GM10248 (cell line): Measurements from ENCODE around the gene B3GNT9.

Source experiments
- CTCF ChIA-PET: fragments of 300-600 bp; sonication (Branson Sonifier 250); formaldehyde crosslinking; extraction: SDS; loops from one replicate; lab custom pipeline; 2021; ENCODE audit warnings: antibody characterized with exemption; lab: Yijun Ruan, JAX
- POLR2A ChIA-PET: fragments of 350-650 bp; sonication (Branson Sonifier 250); formaldehyde crosslinking; extraction: SDS; loops from one replicate; lab custom pipeline; 2020; ENCODE audit warnings: antibody characterized with exemption; lab: Yijun Ruan, JAX
- DNase-seq: peaks from one replicate; pipeline ENCODE4 v3.0.0; 2012; ENCODE audit errors: extremely low spot score
- CTCF ChIP-seq: IDR thresholded peaks from 2 replicates; pipeline ENCODE4 v1.5.1; 2012; ENCODE audit warnings: mild to moderate bottlenecking, low read depth; ENCODE audit errors: extremely low read depth, missing control alignments, control extremely low read depth

The B3GNT9 gene

DNA sequence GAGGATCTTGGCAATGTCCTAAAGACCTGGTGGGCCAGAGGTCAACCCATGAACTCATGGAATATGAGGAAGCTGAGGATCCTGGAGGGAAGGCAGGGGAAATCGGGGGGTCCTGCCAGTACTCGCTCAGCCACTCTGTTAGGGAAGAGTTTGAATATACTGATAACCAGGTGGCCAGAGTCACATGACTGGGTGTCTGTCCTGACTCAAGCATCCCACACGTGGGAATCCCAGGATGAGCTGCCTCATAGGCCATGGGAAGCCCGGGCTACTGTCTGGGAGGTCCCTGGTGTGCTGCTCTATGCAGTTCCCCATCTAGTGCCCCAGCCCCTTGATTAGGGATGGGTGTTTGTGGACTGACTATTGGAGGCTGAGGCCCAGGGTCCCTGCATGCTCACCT is 37.5 kb upstream of the B3GNT9 start:
- TF ChIP-seq CTCF: no peak
- no peak for DNase-seq
- ChIA-PET POLR2A (no interaction called here), CTCF (interaction anchor here (1.1 to 4.3 kb wide), 5 partner anchors 13 to 228 kb away, joined by 3 to 45 read pairs (median 17); partner anchors contain the start of gene NOL3)

DNA sequence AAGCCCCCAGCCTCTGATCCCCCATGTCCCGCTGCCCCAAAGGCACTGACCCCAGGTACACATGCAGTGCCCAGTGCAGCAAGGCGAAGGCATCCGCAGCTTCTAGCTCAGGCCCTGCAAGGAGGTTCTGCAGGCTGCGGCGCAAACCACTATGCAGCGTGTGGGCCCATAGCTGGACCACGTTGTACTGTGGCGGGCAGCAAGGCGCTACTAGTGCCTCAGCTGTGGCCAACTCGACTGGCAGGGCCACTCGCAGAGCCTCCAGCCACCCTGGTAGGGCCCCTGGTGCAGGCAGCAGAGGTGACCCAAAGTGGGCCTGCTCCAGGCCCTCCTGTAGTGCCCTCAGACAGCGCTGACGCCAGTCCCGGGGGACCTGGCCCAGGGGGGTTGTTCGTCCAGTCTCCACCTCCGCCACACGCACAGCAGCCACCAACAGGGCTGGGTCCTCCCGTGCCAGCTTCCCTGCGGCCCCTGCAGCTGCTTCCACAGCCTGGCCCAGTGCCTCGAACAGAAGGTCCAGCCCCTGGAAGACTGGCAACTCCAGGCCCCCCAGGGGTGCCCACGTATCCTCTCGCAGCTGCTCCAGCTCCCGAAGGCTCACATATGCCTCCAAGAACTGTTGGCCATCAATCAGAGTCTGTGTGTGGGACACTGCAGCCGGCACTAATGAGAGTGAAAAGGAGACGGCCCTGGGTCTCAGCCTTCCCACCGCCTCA is 36.5 kb upstream of the B3GNT9 start:
- DNase-seq: no peak
- POLR2A ChIA-PET: no interaction called here
- CTCF ChIA-PET: interaction anchor here (1.3 to 4.3 kb wide), 6 partner anchors 12 to 212 kb away, joined by 3 to 45 read pairs (median 12); partner anchors contain the start of gene NOL3
- no peak for TF ChIP-seq CTCF

- ChIA-PET CTCF (interaction anchor here (1.4 to 4.3 kb wide), 8 partner anchors 12 to 222 kb away, joined by 3 to 45 read pairs (median 8); partner anchors contain the start of gene NOL3), POLR2A (no interaction called here)
- no peak for TF ChIP-seq CTCF
- no peak for DNase-seq
These were observed 35.8 kb upstream of the B3GNT9 start for GRCh38 chr16:67186550-67186950.

DNA sequence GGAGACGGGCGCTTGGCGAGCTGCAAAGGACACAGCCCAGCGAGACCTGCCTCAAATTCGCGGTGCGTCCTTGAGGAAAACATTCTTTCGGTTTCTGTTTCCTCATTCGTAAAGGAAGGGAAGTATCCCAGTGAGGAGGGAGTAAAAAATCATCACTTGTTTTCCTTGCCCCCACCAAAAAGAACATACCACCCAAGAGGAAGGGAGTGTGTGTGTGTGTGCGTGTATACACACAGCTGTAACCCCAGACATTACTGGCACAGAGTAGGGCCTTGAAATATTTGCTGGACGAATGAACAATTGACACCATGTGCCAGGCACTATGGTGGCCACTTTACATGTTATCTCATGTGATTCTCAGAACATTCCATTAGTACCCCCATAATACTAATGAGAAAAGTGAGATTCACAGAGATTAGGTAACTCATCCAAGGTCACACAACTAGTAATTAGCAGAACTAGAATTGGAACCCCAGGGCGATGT is 34.9 kb upstream of the B3GNT9 start:
- ChIA-PET CTCF (interaction anchor here (0.6 to 4.3 kb wide), 40 partner anchors 9 to 361 kb away, joined by 3 to 45 read pairs (median 5); partner anchors contain the start of genes B3GNT9, FHOD1, HSF4 and NOL3), POLR2A (no interaction called here)
- TF ChIP-seq CTCF: no peak
- no peak for DNase-seq

DNA sequence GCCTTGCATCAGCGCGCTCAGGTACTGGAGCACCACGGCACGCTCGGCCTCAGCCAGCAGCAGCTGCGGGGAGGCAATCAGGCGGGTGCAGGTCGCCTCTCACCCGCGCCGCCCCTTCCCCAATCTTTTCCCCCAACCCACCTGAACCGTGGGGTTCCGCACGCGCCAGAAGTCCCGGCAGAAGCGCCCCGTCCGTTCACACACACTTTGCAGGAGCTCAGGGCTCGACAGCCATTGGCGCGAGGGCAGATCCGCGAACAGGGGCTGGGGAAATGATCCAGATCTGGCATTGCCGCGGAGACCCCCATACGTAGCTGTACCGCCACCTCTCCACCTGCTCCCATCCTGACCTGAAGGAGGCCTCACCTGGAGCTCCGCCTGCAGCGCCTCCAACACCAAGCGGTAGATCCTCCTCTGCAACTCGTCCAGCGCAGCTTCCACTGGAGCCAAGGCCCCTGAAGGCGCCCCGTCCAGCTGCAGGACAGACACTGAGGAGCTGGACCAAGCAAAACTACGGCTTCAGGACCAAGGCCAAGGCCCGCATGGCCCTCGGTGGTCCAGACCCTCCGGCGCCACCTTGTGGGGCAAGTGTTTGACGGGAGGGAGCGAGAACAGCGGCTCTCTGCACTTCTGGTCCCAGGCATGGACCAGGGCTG is 34.3 kb upstream of the B3GNT9 start:
- peak; percentile 96 for TF ChIP-seq CTCF
- CTCF ChIA-PET: interaction anchor here (0.6 to 4.3 kb wide), 44 partner anchors 10 to 362 kb away, joined by 3 to 45 read pairs (median 5); partner anchors contain the start of genes B3GNT9, FHOD1, HSF4 and NOL3
- POLR2A ChIA-PET: no interaction called here
- peak; percentile 81 for DNase-seq

DNA sequence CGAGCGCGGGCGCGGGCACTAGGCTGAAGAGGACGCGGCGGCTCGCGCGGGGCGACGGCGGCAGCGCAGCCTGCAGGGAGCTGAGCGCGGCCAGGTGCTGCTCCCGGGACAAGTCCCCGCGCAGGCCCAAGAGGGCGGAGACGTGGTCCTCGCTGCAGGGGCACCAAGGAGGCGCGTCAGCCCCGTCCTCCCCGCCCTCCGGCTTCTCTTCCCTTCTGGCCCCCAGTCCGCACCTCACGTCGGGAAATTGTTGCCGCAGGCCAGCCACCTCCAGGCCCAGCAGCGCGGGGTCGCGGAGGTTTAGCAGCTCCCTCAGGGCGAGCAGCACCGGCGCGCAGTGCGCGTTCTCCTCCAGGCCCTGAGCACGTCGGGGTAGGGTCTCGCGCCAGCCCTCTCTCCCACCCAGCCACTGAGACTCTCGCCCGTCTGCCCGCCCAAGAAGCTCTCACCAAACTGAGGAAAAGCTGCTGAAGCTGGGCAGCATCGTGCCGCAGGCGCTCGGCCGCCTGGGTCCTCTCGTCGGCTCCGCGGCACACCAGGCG is 33.7 kb upstream of the B3GNT9 start:
- no peak for DNase-seq
- ChIA-PET POLR2A (no interaction called here), CTCF (interaction anchor here (0.8 to 4.3 kb wide), 39 partner anchors 10 to 362 kb away, joined by 3 to 45 read pairs (median 5); partner anchors contain the start of genes B3GNT9, FHOD1, HSF4 and NOL3)
- TF ChIP-seq CTCF: no peak
